Neuronal stem cell (in vitro differentiated cells): Measurements from ENCODE around the gene PI4KA.
"Not testable (repeated sequence)": the region's sequence is repeated elsewhere in the genome, so short reads cannot be mapped to it uniquely, and the experiment has no call there.

ENCODE experiments used
- DNase-seq: peaks from one replicate; pipeline ENCODE4 v3.0.0-alpha.2; 2013; ENCODE audit warnings: low spot score
- H2AFZ ChIP-seq: one replicate; pipeline ENCODE4 v1.6.1; 2013; ENCODE audit warnings: mild to moderate bottlenecking, low read length, inconsistent platforms
- H2AK5ac ChIP-seq: 2 replicates; pipeline ENCODE4 v1.6.1; 2013; ENCODE audit warnings: low read depth, mild to moderate bottlenecking, inconsistent platforms, low read length, moderate library complexity, mixed read lengths
- H2BK120ac ChIP-seq: 2 replicates; pipeline ENCODE4 v1.6.1; 2013; ENCODE audit warnings: low read depth, mild to moderate bottlenecking, inconsistent platforms, low read length, moderate library complexity, mixed read lengths
- H2BK12ac ChIP-seq: one replicate; pipeline ENCODE4 v1.6.1; 2013; ENCODE audit warnings: low read length, inconsistent platforms
- H2BK15ac ChIP-seq: 2 replicates; pipeline ENCODE4 v1.6.1; 2013; ENCODE audit warnings: mild to moderate bottlenecking, low read length, inconsistent platforms, mixed read lengths
- H2BK5ac ChIP-seq: one replicate; pipeline ENCODE4 v1.6.1; 2013; ENCODE audit warnings: inconsistent platforms, mild to moderate bottlenecking, low read length, moderate library complexity
- H3K14ac ChIP-seq: one replicate; pipeline ENCODE4 v1.6.1; 2013; ENCODE audit warnings: low read length, inconsistent platforms
- H3K18ac ChIP-seq: 2 replicates; pipeline ENCODE4 v1.6.1; 2013; ENCODE audit warnings: low read length, inconsistent platforms
- H3K23ac ChIP-seq: 2 replicates; pipeline ENCODE4 v1.6.1; 2013; ENCODE audit warnings: low read depth, mild to moderate bottlenecking, mixed read lengths, low read length, inconsistent platforms; ENCODE audit not compliant: poor library complexity
- H3K27ac ChIP-seq: replicated peaks from 3 replicates; pipeline ENCODE4 v1.5.1; 2013; ENCODE audit warnings: low read length, inconsistent platforms
- H3K27me3 ChIP-seq, 3 experiments: 2 replicates each; pipeline ENCODE4 v1.6.1; 2013; ENCODE audit warnings: low read length in 3 of 3, mild to moderate bottlenecking in 2 of 3, inconsistent platforms in 1 of 3, low read depth in 1 of 3, mixed read lengths in 1 of 3, moderate library complexity in 1 of 3; ENCODE audit not compliant: control insufficient read depth in 3 of 3, insufficient read depth in 3 of 3
- H3K36me3 ChIP-seq, 2 donors: replicated peaks in 1 of 2; 2 replicates each; pipeline ENCODE4 v1.6.1; 2013; ENCODE audit warnings: low read length in 2 of 2; ENCODE audit not compliant: control insufficient read depth in 2 of 2, insufficient read depth in 2 of 2
- H3K4ac ChIP-seq: 2 replicates; pipeline ENCODE4 v1.6.1; 2013; ENCODE audit warnings: inconsistent platforms, mild to moderate bottlenecking, low read length, moderate library complexity
- H3K4me1 ChIP-seq, 2 donors: 1 replicate in 1 of 2; 2 replicates in 1 of 2; pipeline ENCODE4 v1.6.1; 2013; ENCODE audit warnings: low read length in 2 of 2, low read depth in 1 of 2; ENCODE audit not compliant: control insufficient read depth in 2 of 2, insufficient read depth in 1 of 2
- H3K4me2 ChIP-seq: one replicate; pipeline ENCODE4 v1.6.1; 2013; ENCODE audit warnings: mild to moderate bottlenecking, low read length, inconsistent platforms; ENCODE audit not compliant: insufficient read depth, poor library complexity, severe bottlenecking
- H3K4me3 ChIP-seq, 2 donors: 2 replicates each; pipeline ENCODE4 v1.5.1; 2013; ENCODE audit warnings: low read length in 2 of 2, mild to moderate bottlenecking in 2 of 2, inconsistent platforms in 1 of 2, moderate library complexity in 1 of 2
- H3K79me1 ChIP-seq: one replicate; pipeline ENCODE4 v1.6.1; 2013; ENCODE audit warnings: low read depth, mild to moderate bottlenecking, inconsistent platforms, low read length, moderate library complexity
- H3K9ac ChIP-seq: one replicate; pipeline ENCODE4 v1.6.1; 2013; ENCODE audit warnings: mild to moderate bottlenecking, low read depth, low read length, inconsistent platforms; ENCODE audit not compliant: poor library complexity
- H3K9me3 ChIP-seq, 2 donors: replicated peaks in 1 of 2; 2 replicates each; pipeline versions ENCODE3 to v1.6.1; 2013; ENCODE audit warnings: low read length in 2 of 2, mild to moderate bottlenecking in 2 of 2, inconsistent platforms in 1 of 2, low read depth in 1 of 2, mixed read lengths in 1 of 2, moderate library complexity in 1 of 2; ENCODE audit not compliant: control insufficient read depth in 2 of 2, insufficient read depth in 1 of 2
- H4K8ac ChIP-seq: one replicate; pipeline ENCODE4 v1.6.1; 2013; ENCODE audit warnings: low read depth, mild to moderate bottlenecking, inconsistent platforms, low read length, moderate library complexity
- H4K91ac ChIP-seq: one replicate; pipeline ENCODE4 v1.6.1; 2013; ENCODE audit warnings: low read length, low read depth, mild to moderate bottlenecking, inconsistent platforms; ENCODE audit not compliant: poor library complexity
- WGBS, 2 donors: extraction: QIAGEN DNeasy Blood & Tissue Kit; methylation state at CpG; one replicate each; pipeline ENCODE4 v1.1.7; 2013; ENCODE audit warnings: missing lambda C conversion rate in 2 of 2, mixed read lengths in 1 of 2; ENCODE audit not compliant: insufficient read length in 2 of 2, insufficient replicate concordance in 1 of 2; ENCODE audit errors: extremely low coverage in 2 of 2; 5-methylcytosine and 5-hydroxymethylcytosine counted together

PI4KA gene

DNA sequence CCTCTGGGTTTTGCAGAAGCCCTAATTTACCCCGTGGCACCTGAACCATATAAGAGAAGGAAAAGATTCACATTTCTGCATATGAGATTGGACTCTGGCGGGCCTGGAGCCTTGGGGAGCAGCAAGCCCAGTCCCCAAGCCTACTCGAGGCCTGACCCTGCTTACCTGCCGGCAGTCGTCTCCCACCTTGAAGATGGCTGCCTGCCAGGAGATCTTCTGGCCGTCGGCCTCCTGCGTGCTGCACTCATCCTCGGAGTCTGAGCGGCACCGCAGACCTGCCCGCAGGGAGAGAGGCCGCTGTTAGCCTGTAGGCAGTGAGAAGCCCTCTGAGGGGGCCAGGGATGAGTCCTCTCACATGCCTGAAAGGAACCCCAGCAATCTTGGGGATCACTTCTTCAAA is 145.5 kb downstream of the PI4KA start:
- H3K79me1 ChIP-seq, H3K4ac ChIP-seq, H2AK5ac ChIP-seq, DNase-seq, H3K27me3 ChIP-seq, H4K91ac ChIP-seq, H3K9me3 ChIP-seq, H3K4me1 ChIP-seq, H2BK15ac ChIP-seq, H3K9ac ChIP-seq, H2BK12ac ChIP-seq, H3K4me3 ChIP-seq, H3K27ac ChIP-seq, H3K23ac ChIP-seq, H3K14ac ChIP-seq, H2AFZ ChIP-seq, H3K4me2 ChIP-seq, H2BK5ac ChIP-seq, H3K18ac ChIP-seq, H2BK120ac ChIP-seq, H4K8ac ChIP-seq: not testable (repeated sequence)
- no CpG with 5 or more reads among the region's 13 CpGs for WGBS, 2 donors
- peaks cover 0 to 12% of the 10 kb centered on the region in 2 donors for H3K36me3 ChIP-seq

DNA sequence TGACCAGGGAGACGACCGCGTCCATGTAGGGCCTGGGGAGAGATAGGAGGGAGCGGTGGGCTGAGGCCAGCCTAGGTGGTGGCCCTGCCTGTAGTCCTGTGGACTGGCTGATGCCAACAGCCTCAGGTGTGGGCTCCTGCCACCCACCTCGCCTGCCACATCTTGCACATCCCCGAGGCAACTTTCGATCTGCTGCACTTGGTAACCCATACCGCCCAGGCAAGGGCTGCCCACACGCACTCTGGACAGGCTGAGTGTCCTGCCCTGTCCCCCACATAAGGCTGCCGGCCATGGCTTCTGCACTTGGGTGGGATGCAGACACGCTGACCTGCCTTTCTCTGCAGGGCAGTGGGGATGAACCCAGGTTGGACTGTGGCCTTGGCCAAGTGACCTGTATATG is 148.6 kb downstream of the PI4KA start:
- H3K9me3 ChIP-seq, H3K4ac ChIP-seq, H3K4me1 ChIP-seq, H3K27me3 ChIP-seq, DNase-seq, H4K8ac ChIP-seq, H3K9ac ChIP-seq, H3K79me1 ChIP-seq, H3K27ac ChIP-seq, H2AFZ ChIP-seq, H2BK15ac ChIP-seq, H3K4me2 ChIP-seq, H2AK5ac ChIP-seq, H2BK12ac ChIP-seq, H3K14ac ChIP-seq, H3K4me3 ChIP-seq, H2BK5ac ChIP-seq, H4K91ac ChIP-seq, H2BK120ac ChIP-seq, H3K23ac ChIP-seq, H3K18ac ChIP-seq: not testable (repeated sequence)
- H3K36me3 ChIP-seq = peaks cover 0 to 12% of the 10 kb centered on the region in 2 donors
- WGBS, 2 donors = no CpG with 5 or more reads among the region's 11 CpGs

DNA sequence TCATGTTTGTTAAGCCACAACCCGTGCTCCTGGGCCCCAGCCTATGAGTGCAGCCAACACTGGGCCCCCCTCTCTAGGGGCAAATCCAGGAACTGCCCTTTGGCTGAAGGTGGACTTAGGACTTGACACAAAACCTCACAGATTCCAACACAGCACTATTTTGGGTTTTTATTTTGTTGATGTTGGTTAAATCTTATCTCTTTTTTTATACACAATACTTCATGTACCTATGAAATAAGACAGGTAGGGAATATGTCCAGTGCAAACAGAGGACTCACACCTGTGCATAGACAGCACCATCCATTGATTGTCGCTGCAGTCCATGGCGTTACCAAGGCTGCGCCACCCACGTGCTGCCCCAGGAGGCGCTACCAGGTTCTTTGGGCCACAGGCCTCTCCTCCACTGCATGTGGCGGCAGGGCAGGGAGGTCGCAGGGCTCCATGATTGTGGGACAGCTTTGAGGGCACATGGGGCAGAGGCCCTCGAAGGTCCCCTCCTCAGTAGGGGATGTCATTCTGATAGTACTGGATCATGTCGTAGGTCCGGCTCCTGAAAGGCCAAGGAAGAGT is 151.0 kb downstream of the PI4KA start:
- H3K9ac ChIP-seq, H4K8ac ChIP-seq, H3K79me1 ChIP-seq, H2BK120ac ChIP-seq, H3K27ac ChIP-seq, H3K4ac ChIP-seq, H3K14ac ChIP-seq, H3K23ac ChIP-seq, H3K18ac ChIP-seq, H2BK12ac ChIP-seq, H2AFZ ChIP-seq, H2BK5ac ChIP-seq, H3K4me2 ChIP-seq, H3K36me3 ChIP-seq, H3K4me1 ChIP-seq, H4K91ac ChIP-seq, H2BK15ac ChIP-seq, H3K27me3 ChIP-seq, H3K4me3 ChIP-seq, H3K9me3 ChIP-seq, H2AK5ac ChIP-seq, DNase-seq: not testable (repeated sequence)
- no CpG with 5 or more reads among the region's 11 CpGs for WGBS, 2 donors

DNA sequence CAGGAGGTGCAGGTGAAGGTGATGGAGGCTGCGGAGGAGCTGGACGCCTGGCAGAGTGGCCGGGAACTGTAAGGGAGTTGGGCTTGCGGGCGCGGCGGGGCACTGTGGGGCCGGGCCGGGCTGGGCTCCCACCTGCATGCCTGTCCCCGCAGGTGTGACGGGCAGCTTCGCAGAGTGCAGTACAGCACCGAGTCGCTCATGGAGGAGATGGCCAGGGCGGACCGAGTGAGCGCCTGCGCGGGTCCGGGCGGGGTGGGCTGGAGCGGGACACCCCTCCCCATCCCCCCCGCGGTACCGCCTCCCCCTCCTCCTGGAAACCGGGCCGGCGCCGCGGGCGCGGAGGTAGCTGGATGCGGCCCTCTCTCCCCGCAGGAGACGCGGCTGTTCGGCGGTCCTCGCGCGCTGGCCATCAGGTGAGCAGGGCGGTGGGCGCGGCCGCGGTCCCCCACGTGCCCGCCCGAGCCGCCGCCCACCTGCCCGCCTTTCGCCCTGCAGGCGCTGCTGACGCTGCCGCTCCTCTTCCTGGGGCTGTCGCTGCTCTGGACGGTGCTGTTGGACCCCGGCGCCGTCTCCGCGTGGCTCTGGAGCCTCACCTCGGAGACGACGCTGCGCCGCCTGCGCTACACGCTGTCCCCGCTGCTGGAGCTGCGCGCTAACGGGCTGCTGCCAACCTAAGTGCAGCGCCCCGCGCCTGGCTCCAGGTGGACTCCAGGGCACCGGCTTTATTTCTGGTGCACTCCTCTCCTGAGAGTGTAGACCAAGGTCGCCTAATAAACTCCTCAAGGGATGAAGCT is 154.6 kb downstream of the PI4KA start:
- H3K23ac ChIP-seq, H3K36me3 ChIP-seq, H4K91ac ChIP-seq, H3K18ac ChIP-seq, H2BK15ac ChIP-seq, H4K8ac ChIP-seq, H3K79me1 ChIP-seq, H3K14ac ChIP-seq, H3K27ac ChIP-seq, H2AFZ ChIP-seq, H3K27me3 ChIP-seq, H3K9ac ChIP-seq, H3K4me1 ChIP-seq, H2BK5ac ChIP-seq, H3K4ac ChIP-seq, H3K9me3 ChIP-seq, H2BK12ac ChIP-seq, H2BK120ac ChIP-seq, H3K4me3 ChIP-seq, H2AK5ac ChIP-seq: not testable (repeated sequence)
- no CpG with 5 or more reads among the region's 79 CpGs for WGBS, 2 donors
- peak overlapping the region; percentile 66 for H3K4me2 ChIP-seq
- DNase-seq = peak; percentile 6
